Gastroesophageal sphincter (tissue), 4 donors: ENCODE results near the gene SRM. TPM values are rescaled to one million over a fixed set of nuclear protein-coding genes. Genes with fewer than 3 reads are reported as not detected.

ENCODE experiments used
- ATAC-seq: fragments of 150-250 bp; one replicate; pipeline ENCODE4 v1.9.1; 2016; ENCODE audit warnings: mild to moderate bottlenecking, moderate library complexity
- H3K27ac ChIP-seq, 4 donors: fragments of 200-600 bp; sonication (generic) in 3 of 4; 1 replicate in 3 of 4; 2 replicates in 1 of 4; pipeline ENCODE4 v1.5.1; 2016 to 2019
- H3K27me3 ChIP-seq: fragments of 200-600 bp; sonication (generic); one replicate; pipeline ENCODE4 v1.5.1; 2019
- H3K36me3 ChIP-seq, 2 donors: fragments of 200-600 bp; sonication (generic); one replicate each; pipeline ENCODE4 v1.5.1; 2019; ENCODE audit warnings: control low read depth in 1 of 2
- H3K4me1 ChIP-seq, 3 donors: fragments of 200-600 bp; sonication (generic); 1 replicate in 2 of 3; 2 replicates in 1 of 3; pipeline ENCODE4 v1.5.1; 2016 to 2019; ENCODE audit warnings: control low read depth in 2 of 3
- H3K4me3 ChIP-seq, 2 donors: fragments of 200-600 bp; sonication (generic); one replicate each; pipeline ENCODE4 v1.5.1; 2019; ENCODE audit warnings: mild to moderate bottlenecking in 1 of 2, moderate library complexity in 1 of 2
- H3K9me3 ChIP-seq, 3 donors: fragments of 200-600 bp; sonication (generic); one replicate each; pipeline ENCODE4 v1.5.1; 2017 to 2019; ENCODE audit warnings: control low read depth in 2 of 3
- CTCF ChIP-seq, 4 experiments: fragments of 200-600 bp in 2 of 4; fragments of 450-650 bp in 2 of 4; sonication (generic) in 1 of 4; IDR thresholded peaks; one replicate each; pipeline ENCODE4 v1.5.1; 2017 to 2019; ENCODE audit warnings: antibody characterized with exemption in 4 of 4, mild to moderate bottlenecking in 2 of 4, moderate library complexity in 2 of 4
- EP300 ChIP-seq: sonication (generic); formaldehyde crosslinking; IDR thresholded peaks from one replicate; pipeline ENCODE4 v1.6.1; 2017; ENCODE audit warnings: antibody characterized with exemption, mild to moderate bottlenecking
- POLR2A ChIP-seq, 2 donors: fragments of 450-650 bp; IDR thresholded peaks; one replicate each; pipeline ENCODE4 v1.6.1; 2017; ENCODE audit warnings: antibody characterized with exemption in 2 of 2, mild to moderate bottlenecking in 2 of 2, moderate library complexity in 1 of 2
- POLR2AphosphoS5 ChIP-seq: sonication (generic); formaldehyde crosslinking; IDR thresholded peaks from one replicate; pipeline ENCODE4 v1.6.1; 2017; ENCODE audit warnings: antibody characterized with exemption
- WGBS, 2 donors: methylation state at CpG; one replicate each; pipeline ENCODE4 v1.1.5; 2018; ENCODE audit warnings: low coverage in 1 of 2; 5-methylcytosine and 5-hydroxymethylcytosine counted together
- total RNA-seq, 4 donors: library from RNA; depleted of rRNA; stranded (reverse); fragments of >200 nt; gene quantifications; one replicate each; pipeline ENCODE4 v1.1.0, GENCODE V29; 2016

Gene SRM
- total RNA-seq, 4 donors from 2014 or later, result 29.3 to 54.0 (median 34.1) TPM

- Histone ChIP-seq H3K4me3 (no peak overlapping the region), H3K9me3 (no peaks in the 10 kb centered on the region), H3K27ac (no peak overlapping the region), H3K4me1 (peaks cover 0 to 13% (median 0%) of the 10 kb centered on the region in 3 donors), H3K27me3 (no peaks in the 10 kb centered on the region), H3K36me3 (peaks cover 10 to 94% of the 10 kb centered on the region in 2 donors)
- 29 to 40% methylated on average over 1 of the region's 1 CpG for WGBS, 2 donors
- no peak for ATAC-seq
- TF ChIP-seq POLR2A (IDR thresholded peaks at IDR 0.05), result no peak
- TF ChIP-seq POLR2AphosphoS5, result no peak
Observed at GRCh38 chr1:11026052-11026451, 33.8 kb downstream of the SRM start.

- H3K4me3 ChIP-seq, result no peak overlapping the region
- no peak overlapping the region for H3K27ac ChIP-seq
- no peaks in the 10 kb centered on the region for H3K9me3 ChIP-seq
- no peaks in the 10 kb centered on the region for H3K27me3 ChIP-seq
- 80 to 87% methylated on average over 1 of the region's 1 CpG for WGBS, 2 donors
- H3K36me3 ChIP-seq, result peaks cover 10 to 94% of the 10 kb centered on the region in 2 donors
- TF ChIP-seq POLR2AphosphoS5 (no peak), POLR2A (IDR thresholded peaks at IDR 0.05) (no peak), CTCF (IDR thresholded peaks at IDR 0.05) (no peak), EP300 (no peak)
- peaks cover 0 to 13% (median 0%) of the 10 kb centered on the region in 3 donors for H3K4me1 ChIP-seq
- ATAC-seq, result no peak
Observed at GRCh38 chr1:11025618-11026017, 34.2 kb downstream of the SRM start.

- Histone ChIP-seq H3K36me3 (peaks cover 10 to 94% of the 10 kb centered on the region in 2 donors), H3K27me3 (no peaks in the 10 kb centered on the region), H3K27ac (no peak overlapping the region), H3K4me3 (no peak overlapping the region), H3K4me1 (peaks cover 0 to 13% (median 0%) of the 10 kb centered on the region in 3 donors), H3K9me3 (no peaks in the 10 kb centered on the region)
- WGBS, 2 donors, result 47 to 73% methylated on average over 2 of the region's 2 CpGs
- TF ChIP-seq CTCF (IDR thresholded peaks at IDR 0.05) (no peak), POLR2AphosphoS5 (no peak), EP300 (no peak), POLR2A (IDR thresholded peaks at IDR 0.05) (no peak)
- ATAC-seq, result no peak
Observed at GRCh38 chr1:11024874-11025203, 35.0 kb downstream of the SRM start.

GRCh38 chr1:11024154-11024873 lies 35.5 kb downstream of the SRM start:
- TF ChIP-seq POLR2A (IDR thresholded peaks at IDR 0.05) (no peak), POLR2AphosphoS5 (no peak), EP300 (no peak), CTCF (IDR thresholded peaks at IDR 0.05) (no peak)
- Histone ChIP-seq H3K9me3 (no peaks in the 10 kb centered on the region), H3K4me1 (peaks cover 0 to 14% (median 0%) of the 10 kb centered on the region in 3 donors), H3K27ac (no peak overlapping the region), H3K4me3 (no peak overlapping the region), H3K27me3 (no peaks in the 10 kb centered on the region), H3K36me3 (peaks cover 10 to 94% of the 10 kb centered on the region in 2 donors)
- no peak for ATAC-seq
- WGBS, 2 donors, result 70 to 85% methylated on average over 2 to 3 of the region's 3 CpGs

GRCh38 chr1:11023201-11023600 lies 36.6 kb downstream of the SRM start:
- Histone ChIP-seq H3K9me3 (no peaks in the 10 kb centered on the region), H3K27ac (no peak overlapping the region), H3K36me3 (peaks cover 15 to 100% of the 10 kb centered on the region in 2 donors), H3K4me1 (peaks cover 0 to 25% (median 0%) of the 10 kb centered on the region in 3 donors), H3K4me3 (no peak overlapping the region), H3K27me3 (no peaks in the 10 kb centered on the region)
- TF ChIP-seq CTCF (IDR thresholded peaks at IDR 0.05) (no peak), POLR2A (IDR thresholded peaks at IDR 0.05) (no peak), EP300 (no peak), POLR2AphosphoS5 (no peak)
- 89 to 92% methylated on average over 10 to 14 of the region's 14 CpGs for WGBS, 2 donors
- ATAC-seq, result no peak
